Mesothelial cell of epicardium (in vitro differentiated cells): ENCODE data around the gene DOCK6. TPM values are rescaled to one million over a fixed set of nuclear protein-coding genes. Genes with fewer than 3 reads are reported as not detected.

ENCODE experiments used
- DNase-seq, 2 experiments: peaks; one replicate each; pipeline ENCODE4 v3.0.0; 2021; ENCODE audit warnings: low spot score in 2 of 2; ENCODE audit not compliant: unreplicated experiment in 2 of 2
- H3K27ac Mint-ChIP-seq: 2 replicates; pipeline ENCODE4 v1.8.0; 2021; ENCODE audit warnings: mixed read lengths
- H3K27me3 Mint-ChIP-seq: 2 replicates; pipeline ENCODE4 v1.8.0; 2021; ENCODE audit warnings: low read depth, mixed read lengths
- H3K36me3 Mint-ChIP-seq: 2 replicates; pipeline ENCODE4 v1.8.0; 2021; ENCODE audit warnings: mixed read lengths
- H3K4me1 Mint-ChIP-seq: 2 replicates; pipeline ENCODE4 v1.8.0; 2021; ENCODE audit warnings: mixed read lengths
- H3K4me3 Mint-ChIP-seq: 2 replicates; pipeline ENCODE4 v1.8.0; 2021; ENCODE audit warnings: mild to moderate bottlenecking, moderate library complexity, mixed read lengths
- H3K9me3 Mint-ChIP-seq: 2 replicates; pipeline ENCODE4 v1.8.0; 2021; ENCODE audit warnings: mixed read lengths
- total RNA-seq: library from RNA; stranded (reverse); gene quantifications from 3 replicates; pipeline ENCODE4 v1.2.1, GENCODE V29; 2021
- TF ChIP-seq, protein P1 (sequence below): fragments of 200-600 bp; sonication (generic); IDR thresholded peaks from one replicate; pipeline ENCODE4 v1.5.0; 2021; ENCODE audit warnings: antibody characterized with exemption; ENCODE audit not compliant: unreplicated experiment

DOCK6 gene
- total RNA-seq, 1 donor from 2014 or later: 66.4 TPM

DNA sequence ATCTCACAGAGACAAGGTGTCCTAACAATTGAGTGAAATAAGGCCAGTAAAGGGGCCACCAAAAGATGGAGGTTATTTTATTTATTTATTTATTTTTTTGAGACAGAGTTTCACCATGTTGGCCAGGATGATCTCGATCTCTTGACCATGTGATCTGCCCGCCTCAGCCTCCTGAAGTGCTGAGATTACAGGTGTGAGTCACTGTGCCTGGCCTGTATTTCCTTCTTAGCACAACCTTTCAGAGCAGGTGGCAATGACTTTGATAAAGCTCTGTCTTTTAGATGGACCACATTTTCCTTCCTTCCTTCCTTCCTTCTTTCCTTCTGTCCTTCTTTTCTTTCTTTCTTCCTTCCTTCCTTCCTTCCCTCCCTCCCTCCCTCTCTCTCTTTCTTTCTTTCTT, 11.0 kb upstream of the DOCK6 start:
- Mint-ChIP-seq H3K27ac (no peak overlapping the region), H3K9me3 (no peaks in the 10 kb centered on the region), H3K4me3 (no peak overlapping the region), H3K27me3 (no peaks in the 10 kb centered on the region), H3K36me3 (no peaks in the 10 kb centered on the region), H3K4me1 (peaks cover 4% of the 10 kb centered on the region)
- TF ChIP-seq, protein P1, sequence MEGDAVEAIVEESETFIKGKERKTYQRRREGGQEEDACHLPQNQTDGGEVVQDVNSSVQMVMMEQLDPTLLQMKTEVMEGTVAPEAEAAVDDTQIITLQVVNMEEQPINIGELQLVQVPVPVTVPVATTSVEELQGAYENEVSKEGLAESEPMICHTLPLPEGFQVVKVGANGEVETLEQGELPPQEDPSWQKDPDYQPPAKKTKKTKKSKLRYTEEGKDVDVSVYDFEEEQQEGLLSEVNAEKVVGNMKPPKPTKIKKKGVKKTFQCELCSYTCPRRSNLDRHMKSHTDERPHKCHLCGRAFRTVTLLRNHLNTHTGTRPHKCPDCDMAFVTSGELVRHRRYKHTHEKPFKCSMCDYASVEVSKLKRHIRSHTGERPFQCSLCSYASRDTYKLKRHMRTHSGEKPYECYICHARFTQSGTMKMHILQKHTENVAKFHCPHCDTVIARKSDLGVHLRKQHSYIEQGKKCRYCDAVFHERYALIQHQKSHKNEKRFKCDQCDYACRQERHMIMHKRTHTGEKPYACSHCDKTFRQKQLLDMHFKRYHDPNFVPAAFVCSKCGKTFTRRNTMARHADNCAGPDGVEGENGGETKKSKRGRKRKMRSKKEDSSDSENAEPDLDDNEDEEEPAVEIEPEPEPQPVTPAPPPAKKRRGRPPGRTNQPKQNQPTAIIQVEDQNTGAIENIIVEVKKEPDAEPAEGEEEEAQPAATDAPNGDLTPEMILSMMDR: no peak
- DNase-seq: no peak

DNA sequence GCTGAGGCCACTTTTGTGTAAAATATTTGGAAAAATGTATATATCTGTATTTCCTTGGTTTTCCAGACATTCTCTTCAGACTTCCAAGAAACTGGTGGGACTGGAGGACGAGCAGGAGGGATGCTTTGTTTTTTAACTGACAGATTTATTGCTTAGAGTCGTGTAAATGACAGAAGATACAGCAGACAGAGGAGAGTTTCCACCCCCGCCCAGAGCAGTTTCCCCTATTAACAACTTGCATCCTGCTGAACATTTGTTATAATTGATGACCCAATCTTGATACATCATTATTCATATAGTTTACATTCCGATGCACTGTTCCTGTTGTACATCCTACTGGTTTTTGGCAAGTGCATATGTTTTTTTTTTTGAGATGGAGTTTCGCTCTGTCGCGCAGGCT, 7.1 kb upstream of the DOCK6 start:
- Mint-ChIP-seq H3K36me3 (no peaks in the 10 kb centered on the region), H3K4me1 (peaks cover 4% of the 10 kb centered on the region), H3K9me3 (no peaks in the 10 kb centered on the region), H3K4me3 (no peak overlapping the region), H3K27ac (peak overlapping the region; percentile 50), H3K27me3 (no peaks in the 10 kb centered on the region)
- no peak for DNase-seq
- TF ChIP-seq, protein P1: no peak

DNA sequence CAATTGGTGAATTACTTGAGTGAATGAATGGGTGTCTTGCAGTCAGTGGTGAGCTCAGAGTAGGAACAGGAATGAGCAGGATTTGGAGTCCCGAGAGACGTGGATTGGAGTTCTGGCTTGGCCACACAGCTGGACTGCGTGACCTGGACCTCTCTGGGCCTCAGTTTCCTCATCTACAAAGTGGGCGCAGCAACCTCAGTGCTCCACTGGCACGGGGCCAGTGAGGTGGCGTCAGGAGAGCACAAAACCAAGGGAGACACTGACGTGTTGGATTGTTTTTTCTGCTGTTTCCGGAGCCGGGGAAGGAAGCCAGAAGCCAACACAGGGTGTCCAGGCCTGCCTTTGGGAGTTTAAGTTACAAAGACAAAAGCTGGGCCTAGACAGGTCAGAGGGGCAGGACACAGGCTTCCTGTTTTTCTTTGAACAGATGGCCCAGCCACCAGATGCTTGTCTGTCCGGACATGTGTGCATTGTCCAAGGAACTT, 6.5 kb upstream of the DOCK6 start:
- Mint-ChIP-seq H3K27me3 (no peaks in the 10 kb centered on the region), H3K36me3 (no peaks in the 10 kb centered on the region), H3K27ac (peak overlapping the region; percentile 1), H3K4me1 (peaks cover 6% of the 10 kb centered on the region), H3K9me3 (no peaks in the 10 kb centered on the region), H3K4me3 (no peak overlapping the region)
- DNase-seq: no peak
- TF ChIP-seq, protein P1: no peak

DNA sequence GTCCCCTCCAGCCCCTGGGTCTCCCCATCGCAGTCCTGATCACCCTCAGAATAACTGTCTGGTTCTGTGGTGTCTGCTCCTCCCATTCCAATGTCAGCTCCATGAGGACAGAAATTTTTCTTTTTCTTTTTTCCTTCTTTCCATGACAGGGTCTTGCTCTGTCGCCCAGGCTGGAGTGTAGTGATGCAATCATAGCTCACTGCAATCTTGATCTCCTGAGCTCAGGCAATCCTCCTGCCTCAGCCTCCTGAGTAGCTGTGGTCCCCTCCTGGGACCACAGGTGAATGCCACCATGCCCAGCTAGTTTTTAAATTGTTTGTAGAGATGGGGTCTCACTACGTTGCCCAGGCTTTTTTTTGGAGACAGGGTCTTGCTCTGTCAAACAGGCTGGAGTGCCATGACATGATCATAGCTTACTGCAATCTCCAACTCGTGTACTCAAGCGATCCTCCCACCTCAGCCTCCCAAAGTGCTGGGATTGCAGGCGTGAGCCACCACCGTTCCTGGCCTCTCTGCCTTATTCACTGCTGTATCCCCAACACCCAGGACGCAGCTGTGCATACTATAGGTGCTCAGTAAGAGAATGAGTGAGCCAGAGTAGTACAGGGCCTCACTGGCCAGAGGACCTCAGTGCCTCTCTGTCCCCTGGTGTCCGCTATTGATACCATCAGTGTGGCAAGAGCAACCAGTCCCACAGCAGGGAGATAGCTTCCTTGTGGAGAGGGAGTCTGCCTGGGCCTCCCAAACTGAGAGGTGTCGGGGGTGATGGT, 5.2 kb upstream of the DOCK6 start:
- Mint-ChIP-seq H3K36me3 (no peaks in the 10 kb centered on the region), H3K9me3 (no peaks in the 10 kb centered on the region), H3K27ac (no peak overlapping the region), H3K4me3 (no peak overlapping the region), H3K4me1 (peaks cover 6% of the 10 kb centered on the region), H3K27me3 (no peaks in the 10 kb centered on the region)
- DNase-seq: no peak
- TF ChIP-seq, protein P1: no peak

DNA sequence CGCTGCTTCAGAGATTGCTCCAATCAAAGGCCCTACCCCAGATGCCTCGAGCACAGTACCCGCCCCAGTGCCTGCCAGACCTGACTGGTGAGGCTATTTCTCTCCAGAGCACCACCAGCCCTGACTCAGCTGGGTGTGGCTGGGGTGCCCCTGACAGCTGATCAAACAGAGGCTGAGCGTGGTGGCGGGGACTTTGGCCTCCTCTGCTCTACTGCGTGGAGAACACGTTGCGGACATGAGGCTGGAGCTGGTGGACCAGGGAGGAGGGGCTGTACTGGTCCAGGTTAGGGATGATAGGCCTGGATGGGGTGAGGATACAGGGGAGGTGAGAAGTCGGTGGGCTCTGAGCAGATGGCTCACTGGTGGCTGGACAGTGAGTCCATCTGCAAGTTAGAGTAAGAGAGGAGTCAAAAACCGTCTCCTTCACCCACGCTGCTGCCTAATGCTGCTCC, 3.5 kb upstream of the DOCK6 start:
- Mint-ChIP-seq H3K4me1 (peaks cover 6% of the 10 kb centered on the region), H3K27me3 (no peaks in the 10 kb centered on the region), H3K27ac (no peak overlapping the region), H3K36me3 (no peaks in the 10 kb centered on the region), H3K4me3 (no peak overlapping the region), H3K9me3 (no peaks in the 10 kb centered on the region)
- TF ChIP-seq, protein P1: no peak
- DNase-seq: no peak
